ENCODE data around the gene DNASE1L1.

DNASE1L1 gene

GRCh38 chrX:154380787-154381186 is 28.3 kb downstream of the DNASE1L1 start:
- Histone ChIP-seq H3K4me1 (ENCODE audit: control insufficient read depth, insufficient read depth, low read length) (0 out of 2 replicates have a peak, but pooled peaks cover 3% of the 10 kb centered on the region), H3K36me3 (ENCODE audit: control insufficient read depth in 2 of 2, insufficient read depth in 1 of 2, low read length in 2 of 2) (peaks cover 0 to 22% of the 10 kb centered on the region in 2 experiments; a peak in 2 of 3 replicates), H3K9me3 (ENCODE audit: control insufficient read depth, insufficient read depth, low read depth, low read length) (no peaks in the 10 kb centered on the region), H3K27ac (ENCODE audit: extremely low read depth, low read depth, low read length) (no peak overlapping the region), H3K4me3 (ENCODE audit: low read depth, low read length) (peak overlapping the region; percentile 73; the same call in 1 of the 2 replicates)
- TF ChIP-seq, protein P1, sequence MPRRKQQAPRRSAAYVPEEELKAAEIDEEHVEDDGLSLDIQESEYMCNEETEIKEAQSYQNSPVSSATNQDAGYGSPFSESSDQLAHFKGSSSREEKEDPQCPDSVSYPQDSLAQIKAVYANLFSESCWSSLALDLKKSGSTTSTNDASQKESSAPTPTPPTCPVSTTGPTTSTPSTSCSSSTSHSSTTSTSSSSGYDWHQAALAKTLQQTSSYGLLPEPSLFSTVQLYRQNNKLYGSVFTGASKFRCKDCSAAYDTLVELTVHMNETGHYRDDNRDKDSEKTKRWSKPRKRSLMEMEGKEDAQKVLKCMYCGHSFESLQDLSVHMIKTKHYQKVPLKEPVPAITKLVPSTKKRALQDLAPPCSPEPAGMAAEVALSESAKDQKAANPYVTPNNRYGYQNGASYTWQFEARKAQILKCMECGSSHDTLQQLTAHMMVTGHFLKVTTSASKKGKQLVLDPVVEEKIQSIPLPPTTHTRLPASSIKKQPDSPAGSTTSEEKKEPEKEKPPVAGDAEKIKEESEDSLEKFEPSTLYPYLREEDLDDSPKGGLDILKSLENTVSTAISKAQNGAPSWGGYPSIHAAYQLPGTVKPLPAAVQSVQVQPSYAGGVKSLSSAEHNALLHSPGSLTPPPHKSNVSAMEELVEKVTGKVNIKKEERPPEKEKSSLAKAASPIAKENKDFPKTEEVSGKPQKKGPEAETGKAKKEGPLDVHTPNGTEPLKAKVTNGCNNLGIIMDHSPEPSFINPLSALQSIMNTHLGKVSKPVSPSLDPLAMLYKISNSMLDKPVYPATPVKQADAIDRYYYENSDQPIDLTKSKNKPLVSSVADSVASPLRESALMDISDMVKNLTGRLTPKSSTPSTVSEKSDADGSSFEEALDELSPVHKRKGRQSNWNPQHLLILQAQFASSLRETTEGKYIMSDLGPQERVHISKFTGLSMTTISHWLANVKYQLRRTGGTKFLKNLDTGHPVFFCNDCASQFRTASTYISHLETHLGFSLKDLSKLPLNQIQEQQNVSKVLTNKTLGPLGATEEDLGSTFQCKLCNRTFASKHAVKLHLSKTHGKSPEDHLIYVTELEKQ (tag by site-specific recombination; IDR thresholded peaks at IDR 0.05; ENCODE audit: borderline replicate concordance) = no peak
- TF ChIP-seq, protein P2, sequence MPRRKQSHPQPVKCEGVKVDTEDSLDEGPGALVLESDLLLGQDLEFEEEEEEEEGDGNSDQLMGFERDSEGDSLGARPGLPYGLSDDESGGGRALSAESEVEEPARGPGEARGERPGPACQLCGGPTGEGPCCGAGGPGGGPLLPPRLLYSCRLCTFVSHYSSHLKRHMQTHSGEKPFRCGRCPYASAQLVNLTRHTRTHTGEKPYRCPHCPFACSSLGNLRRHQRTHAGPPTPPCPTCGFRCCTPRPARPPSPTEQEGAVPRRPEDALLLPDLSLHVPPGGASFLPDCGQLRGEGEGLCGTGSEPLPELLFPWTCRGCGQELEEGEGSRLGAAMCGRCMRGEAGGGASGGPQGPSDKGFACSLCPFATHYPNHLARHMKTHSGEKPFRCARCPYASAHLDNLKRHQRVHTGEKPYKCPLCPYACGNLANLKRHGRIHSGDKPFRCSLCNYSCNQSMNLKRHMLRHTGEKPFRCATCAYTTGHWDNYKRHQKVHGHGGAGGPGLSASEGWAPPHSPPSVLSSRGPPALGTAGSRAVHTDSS (tag by site-specific recombination; IDR thresholded peaks at IDR 0.05) = peak; percentile 82
- CTCF ChIA-PET = no interaction called here
- POLR2A ChIA-PET = interaction anchor here (2.7 kb wide), 1 partner anchor 11 kb away, joined by 48 read pairs; no protein-coding TSS in a partner anchor

DNA sequence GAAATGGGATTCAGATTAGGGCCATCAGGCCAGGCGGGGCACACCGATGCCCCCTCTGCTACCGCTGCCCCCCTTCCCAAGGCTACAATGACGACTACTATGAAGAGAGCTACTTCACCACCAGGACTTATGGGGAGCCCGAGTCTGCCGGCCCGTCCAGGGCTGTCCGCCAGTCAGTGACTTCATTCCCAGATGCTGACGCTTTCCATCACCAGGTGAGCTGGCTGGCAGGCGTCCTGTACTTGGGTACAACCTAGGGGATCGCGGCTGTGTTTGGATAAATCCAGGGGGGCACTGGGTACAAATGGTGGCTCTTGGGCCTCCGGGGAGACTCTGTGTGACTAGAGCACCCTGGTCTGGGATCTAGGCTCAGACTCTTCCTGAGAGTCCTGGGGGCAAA is 28.9 kb downstream of the DNASE1L1 start:
- Histone ChIP-seq H3K4me3 (ENCODE audit: low read depth, low read length) (peak overlapping the region; percentile 73), H3K9me3 (ENCODE audit: control insufficient read depth, insufficient read depth, low read depth, low read length) (no peaks in the 10 kb centered on the region), H3K27ac (ENCODE audit: extremely low read depth, low read depth, low read length) (0 out of 2 replicates have a peak overlapping the region, but pooled peaks have one; percentile 91)

DNA sequence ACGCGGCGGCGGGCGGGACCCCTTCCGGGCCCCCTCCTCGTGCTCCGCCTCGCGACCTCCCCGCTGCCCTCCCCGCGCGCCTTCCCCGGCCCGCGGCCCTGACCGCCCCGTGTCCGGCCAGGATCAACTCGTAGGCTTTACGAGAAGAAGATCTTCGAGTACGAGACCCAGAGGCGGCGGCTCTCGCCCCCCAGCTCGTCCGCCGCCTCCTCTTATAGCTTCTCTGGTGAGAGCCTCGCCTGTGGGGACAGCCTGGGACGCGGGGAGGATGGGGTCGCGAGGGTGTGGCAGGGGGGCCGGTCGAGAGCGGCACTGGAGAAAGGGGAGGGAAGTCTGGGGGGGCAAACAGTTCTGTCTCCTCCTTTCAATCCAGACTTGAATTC is 29.5 kb downstream of the DNASE1L1 start:
- Histone ChIP-seq H3K9me3 (ENCODE audit: control insufficient read depth, insufficient read depth, low read depth, low read length) (no peaks in the 10 kb centered on the region), H3K4me3 (ENCODE audit: low read depth, low read length) (peak overlapping the region; percentile 73), H3K27ac (ENCODE audit: extremely low read depth, low read depth, low read length) (peak overlapping the region; percentile 91), H3K36me3 (ENCODE audit: control insufficient read depth in 2 of 2, insufficient read depth in 1 of 2, low read length in 2 of 2) (peaks cover 0 to 22% of the 10 kb centered on the region in 2 experiments; a peak in 2 of 3 replicates), H3K4me1 (ENCODE audit: control insufficient read depth, insufficient read depth, low read length) (peaks cover 6% of the 10 kb centered on the region; the same call in 1 of the 2 replicates)
- POLR2A ChIA-PET = interaction anchor here (0.8 to 2.7 kb wide), 5 partner anchors 10 to 148 kb away, joined by 5 to 48 read pairs (median 7); partner anchors contain the start of gene RPL10
- CTCF ChIA-PET = no interaction called here
- no peak for TF ChIP-seq ZNF791 (tag by site-specific recombination; IDR thresholded peaks at IDR 0.05)
- TF ChIP-seq TRIM28 (IDR thresholded peaks at IDR 0.05; ENCODE audit: borderline replicate concordance, low read length) = no peak
- peak; percentile 40; the same call in 1 of the 2 replicates for TF ChIP-seq GLIS2 (tag by site-specific recombination; IDR thresholded peaks at IDR 0.05)
- peak; percentile 16; the same call in 1 of the 2 replicates for TF ChIP-seq SP3 (tag by site-specific recombination; IDR thresholded peaks at IDR 0.05)
- TF ChIP-seq, protein P3, sequence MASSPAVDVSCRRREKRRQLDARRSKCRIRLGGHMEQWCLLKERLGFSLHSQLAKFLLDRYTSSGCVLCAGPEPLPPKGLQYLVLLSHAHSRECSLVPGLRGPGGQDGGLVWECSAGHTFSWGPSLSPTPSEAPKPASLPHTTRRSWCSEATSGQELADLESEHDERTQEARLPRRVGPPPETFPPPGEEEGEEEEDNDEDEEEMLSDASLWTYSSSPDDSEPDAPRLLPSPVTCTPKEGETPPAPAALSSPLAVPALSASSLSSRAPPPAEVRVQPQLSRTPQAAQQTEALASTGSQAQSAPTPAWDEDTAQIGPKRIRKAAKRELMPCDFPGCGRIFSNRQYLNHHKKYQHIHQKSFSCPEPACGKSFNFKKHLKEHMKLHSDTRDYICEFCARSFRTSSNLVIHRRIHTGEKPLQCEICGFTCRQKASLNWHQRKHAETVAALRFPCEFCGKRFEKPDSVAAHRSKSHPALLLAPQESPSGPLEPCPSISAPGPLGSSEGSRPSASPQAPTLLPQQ (tag by site-specific recombination; IDR thresholded peaks at IDR 0.05) = no peak
- TF ChIP-seq ZNF843 (tag by site-specific recombination; IDR thresholded peaks at IDR 0.05) = no peak
- TF ChIP-seq, protein P4, sequence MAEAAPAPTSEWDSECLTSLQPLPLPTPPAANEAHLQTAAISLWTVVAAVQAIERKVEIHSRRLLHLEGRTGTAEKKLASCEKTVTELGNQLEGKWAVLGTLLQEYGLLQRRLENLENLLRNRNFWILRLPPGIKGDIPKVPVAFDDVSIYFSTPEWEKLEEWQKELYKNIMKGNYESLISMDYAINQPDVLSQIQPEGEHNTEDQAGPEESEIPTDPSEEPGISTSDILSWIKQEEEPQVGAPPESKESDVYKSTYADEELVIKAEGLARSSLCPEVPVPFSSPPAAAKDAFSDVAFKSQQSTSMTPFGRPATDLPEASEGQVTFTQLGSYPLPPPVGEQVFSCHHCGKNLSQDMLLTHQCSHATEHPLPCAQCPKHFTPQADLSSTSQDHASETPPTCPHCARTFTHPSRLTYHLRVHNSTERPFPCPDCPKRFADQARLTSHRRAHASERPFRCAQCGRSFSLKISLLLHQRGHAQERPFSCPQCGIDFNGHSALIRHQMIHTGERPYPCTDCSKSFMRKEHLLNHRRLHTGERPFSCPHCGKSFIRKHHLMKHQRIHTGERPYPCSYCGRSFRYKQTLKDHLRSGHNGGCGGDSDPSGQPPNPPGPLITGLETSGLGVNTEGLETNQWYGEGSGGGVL (tag by site-specific recombination; IDR thresholded peaks at IDR 0.05) = peak; percentile 21; the same call in 1 of the 2 replicates
- TF ChIP-seq ZFP3 (tag by site-specific recombination; IDR thresholded peaks at IDR 0.05; ENCODE audit: low read depth) = no peak
- TF ChIP-seq ZNF677 (tag by site-specific recombination; IDR thresholded peaks at IDR 0.05) = 0 out of 2 replicates have a peak, but pooled peaks have one; percentile 16
- no peak for TF ChIP-seq ZNF571 (tag by site-specific recombination; IDR thresholded peaks at IDR 0.05)
- no peak for TF ChIP-seq ZNF701 (tag by site-specific recombination; IDR thresholded peaks at IDR 0.05)
- TF ChIP-seq, protein P5, sequence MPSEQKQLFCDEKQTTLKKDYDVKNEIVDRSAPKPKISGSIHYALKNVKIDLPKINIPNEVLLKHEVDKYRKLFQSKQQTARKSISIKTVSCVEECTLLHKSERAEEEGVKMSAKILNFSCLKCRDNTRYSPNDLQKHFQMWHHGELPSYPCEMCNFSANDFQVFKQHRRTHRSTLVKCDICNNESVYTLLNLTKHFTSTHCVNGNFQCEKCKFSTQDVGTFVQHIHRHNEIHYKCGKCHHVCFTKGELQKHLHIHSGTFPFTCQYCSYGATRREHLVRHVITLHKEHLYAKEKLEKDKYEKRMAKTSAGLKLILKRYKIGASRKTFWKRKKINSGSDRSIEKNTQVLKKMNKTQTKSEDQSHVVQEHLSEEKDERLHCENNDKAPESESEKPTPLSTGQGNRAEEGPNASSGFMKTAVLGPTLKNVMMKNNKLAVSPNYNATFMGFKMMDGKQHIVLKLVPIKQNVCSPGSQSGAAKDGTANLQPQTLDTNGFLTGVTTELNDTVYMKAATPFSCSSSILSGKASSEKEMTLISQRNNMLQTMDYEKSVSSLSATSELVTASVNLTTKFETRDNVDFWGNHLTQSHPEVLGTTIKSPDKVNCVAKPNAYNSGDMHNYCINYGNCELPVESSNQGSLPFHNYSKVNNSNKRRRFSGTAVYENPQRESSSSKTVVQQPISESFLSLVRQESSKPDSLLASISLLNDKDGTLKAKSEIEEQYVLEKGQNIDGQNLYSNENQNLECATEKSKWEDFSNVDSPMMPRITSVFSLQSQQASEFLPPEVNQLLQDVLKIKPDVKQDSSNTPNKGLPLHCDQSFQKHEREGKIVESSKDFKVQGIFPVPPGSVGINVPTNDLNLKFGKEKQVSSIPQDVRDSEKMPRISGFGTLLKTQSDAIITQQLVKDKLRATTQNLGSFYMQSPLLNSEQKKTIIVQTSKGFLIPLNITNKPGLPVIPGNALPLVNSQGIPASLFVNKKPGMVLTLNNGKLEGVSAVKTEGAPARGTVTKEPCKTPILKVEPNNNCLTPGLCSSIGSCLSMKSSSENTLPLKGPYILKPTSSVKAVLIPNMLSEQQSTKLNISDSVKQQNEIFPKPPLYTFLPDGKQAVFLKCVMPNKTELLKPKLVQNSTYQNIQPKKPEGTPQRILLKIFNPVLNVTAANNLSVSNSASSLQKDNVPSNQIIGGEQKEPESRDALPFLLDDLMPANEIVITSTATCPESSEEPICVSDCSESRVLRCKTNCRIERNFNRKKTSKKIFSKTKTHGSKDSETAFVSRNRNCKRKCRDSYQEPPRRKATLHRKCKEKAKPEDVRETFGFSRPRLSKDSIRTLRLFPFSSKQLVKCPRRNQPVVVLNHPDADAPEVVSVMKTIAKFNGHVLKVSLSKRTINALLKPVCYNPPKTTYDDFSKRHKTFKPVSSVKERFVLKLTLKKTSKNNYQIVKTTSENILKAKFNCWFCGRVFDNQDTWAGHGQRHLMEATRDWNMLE (tag by site-specific recombination; conservative IDR thresholded peaks at IDR 0.05; ENCODE audit: low read depth) = no peak

More for the DNA sequence above, 28.9 kb downstream of the DNASE1L1 start:
- TF ChIP-seq GLIS1 (tag by site-specific recombination; IDR thresholded peaks at IDR 0.05) (peak; percentile 50; the same call in 1 of the 2 replicates), ZNF768 (tag by site-specific recombination; IDR thresholded peaks at IDR 0.05) (no peak)
- ChIA-PET POLR2A (interaction anchor here (1.7 to 2.7 kb wide), 2 partner anchors 10 to 18 kb away, joined by 13 to 48 read pairs; partner anchors contain the start of gene RPL10), CTCF (no interaction called here)
- peaks cover 0 to 22% of the 10 kb centered on the region in 2 experiments; a peak in 2 of 3 replicates for H3K36me3 ChIP-seq (ENCODE audit: control insufficient read depth in 2 of 2, insufficient read depth in 1 of 2, low read length in 2 of 2)
- H3K4me1 ChIP-seq (ENCODE audit: control insufficient read depth, insufficient read depth, low read length) = 0 out of 2 replicates have a peak, but pooled peaks cover 3% of the 10 kb centered on the region

Data from HEK293 (cell line).